Adipocyte (in vitro differentiated cells): ENCODE data around the gene BANF1.

Experiments
- DNase-seq: peaks from one replicate; pipeline ENCODE4 v3.0.0-alpha.2; 2015; ENCODE audit warnings: low read depth
- H3K27me3 ChIP-seq: replicated peaks from 2 replicates; pipeline ENCODE4 v1.7.0; 2013; ENCODE audit warnings: mild to moderate bottlenecking, low read length, moderate library complexity; ENCODE audit not compliant: control insufficient read depth, insufficient read depth
- H3K36me3 ChIP-seq: 2 replicates; pipeline ENCODE4 v1.7.0; 2013; ENCODE audit warnings: low read length, mild to moderate bottlenecking, moderate library complexity; ENCODE audit not compliant: control insufficient read depth, insufficient read depth, severe bottlenecking
- H3K4me1 ChIP-seq: 2 replicates; pipeline ENCODE4 v1.7.0; 2013; ENCODE audit warnings: mild to moderate bottlenecking, low read length, moderate library complexity; ENCODE audit not compliant: control insufficient read depth, insufficient read depth
- H3K4me3 ChIP-seq: 2 replicates; pipeline ENCODE4 v1.7.0; 2013; ENCODE audit warnings: mild to moderate bottlenecking, low read length, moderate library complexity
- H3K9ac ChIP-seq: 2 replicates; pipeline ENCODE4 v1.7.0; 2013; ENCODE audit warnings: mild to moderate bottlenecking, low read length, moderate library complexity
- H3K9me3 ChIP-seq: 2 replicates; pipeline ENCODE4 v1.7.0; 2013; ENCODE audit warnings: mild to moderate bottlenecking, low read length, moderate library complexity; ENCODE audit not compliant: control insufficient read depth

The BANF1 gene

DNA sequence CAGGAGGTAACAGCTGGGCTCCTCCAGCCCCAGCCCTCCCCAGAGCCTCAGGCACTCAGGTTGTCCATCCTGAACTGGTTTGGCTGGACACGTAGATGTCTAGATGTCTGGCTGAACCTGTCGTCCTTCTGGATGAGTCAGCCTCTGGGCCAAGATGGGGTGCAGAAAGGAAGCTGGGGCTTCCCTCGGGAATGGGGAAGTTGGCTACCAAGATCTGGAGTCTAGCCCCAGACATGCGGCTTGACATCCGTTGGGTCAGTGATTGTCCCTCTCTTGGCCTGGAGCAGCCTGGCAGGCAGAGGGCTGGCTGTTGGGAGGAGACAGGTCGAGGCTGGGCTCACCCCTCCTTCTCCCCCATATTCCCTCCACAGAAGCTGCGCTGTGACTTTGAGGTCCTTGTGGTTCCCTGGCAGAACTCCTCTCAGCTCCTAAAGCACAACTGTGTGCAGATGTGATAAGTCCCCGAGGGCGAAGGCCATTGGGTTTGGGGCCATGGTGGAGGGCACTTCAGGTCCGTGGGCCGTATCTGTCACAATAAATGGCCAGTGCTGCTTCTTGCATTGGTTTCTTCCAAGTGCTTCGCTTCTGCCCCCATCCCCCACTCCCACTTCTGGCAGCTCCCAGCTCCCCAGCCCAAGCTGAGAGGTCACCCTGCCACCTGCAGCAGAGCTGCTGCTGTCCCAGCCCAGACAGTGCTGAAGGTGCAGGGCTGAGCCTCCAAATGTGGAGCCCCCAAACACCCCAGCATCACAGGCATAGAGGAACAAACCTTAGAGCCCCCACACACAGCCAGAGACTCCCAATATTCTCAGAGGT lies 10.9 kb downstream of the BANF1 start:
- no peaks in the 10 kb centered on the region for H3K9me3 ChIP-seq
- H3K9ac ChIP-seq: no peak overlapping the region
- H3K27me3 ChIP-seq: peaks cover 4% of the 10 kb centered on the region
- H3K4me1 ChIP-seq: no peaks in the 10 kb centered on the region
- no peaks in the 10 kb centered on the region for H3K36me3 ChIP-seq
- DNase-seq: no peak
- H3K4me3 ChIP-seq: no peak overlapping the region

DNA sequence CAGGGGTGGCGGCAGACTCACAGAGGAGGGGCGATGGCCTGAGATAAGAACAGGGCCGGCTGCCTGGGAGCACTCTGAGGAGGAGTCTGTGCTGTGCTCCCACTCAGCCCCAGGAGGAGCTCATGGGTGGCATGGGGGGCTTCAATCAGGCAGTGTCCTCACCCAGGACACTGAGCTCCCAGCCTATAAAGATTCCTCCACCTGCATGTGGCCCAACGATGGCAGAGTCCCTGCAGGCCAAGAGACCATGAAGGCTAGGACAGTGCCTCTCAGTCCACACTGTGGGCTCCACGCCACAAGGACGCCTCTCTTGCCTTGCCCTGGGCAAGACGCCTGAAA lies 11.4 kb downstream of the BANF1 start:
- peaks cover 4% of the 10 kb centered on the region for H3K27me3 ChIP-seq
- no peaks in the 10 kb centered on the region for H3K36me3 ChIP-seq
- H3K4me3 ChIP-seq: no peak overlapping the region
- H3K9ac ChIP-seq: no peak overlapping the region
- no peaks in the 10 kb centered on the region for H3K4me1 ChIP-seq
- no peak for DNase-seq
- H3K9me3 ChIP-seq: no peaks in the 10 kb centered on the region

DNA sequence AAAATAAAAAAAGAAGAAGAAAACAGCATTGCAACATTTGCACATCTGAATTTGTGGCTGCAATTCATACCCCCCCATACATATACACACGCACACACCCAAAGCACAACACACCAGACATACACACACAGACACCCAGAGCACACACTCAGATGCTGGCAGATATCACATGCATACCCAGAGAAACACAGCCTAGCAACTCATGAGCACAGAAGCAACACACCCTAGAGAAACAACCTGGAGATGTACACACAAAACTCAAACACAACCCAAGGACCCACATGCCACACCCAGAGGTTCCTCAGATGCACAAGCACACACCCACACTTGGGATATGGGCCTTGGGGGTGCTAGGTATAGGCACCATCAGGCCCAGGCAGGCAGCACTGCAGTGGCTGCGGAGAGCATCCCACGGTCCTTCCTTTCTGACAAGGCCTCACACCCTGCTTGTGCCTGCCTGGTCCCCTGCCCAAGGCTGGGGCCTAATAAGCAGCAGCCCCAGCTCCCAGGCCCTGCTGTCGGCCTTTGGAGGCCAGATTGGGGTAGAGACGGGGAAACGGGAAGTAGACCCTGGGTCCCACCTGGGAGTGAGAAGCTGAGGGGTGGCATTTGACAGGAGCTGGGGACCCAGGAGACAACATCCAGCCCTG lies 12.6 kb downstream of the BANF1 start:
- no peaks in the 10 kb centered on the region for H3K36me3 ChIP-seq
- no peaks in the 10 kb centered on the region for H3K9me3 ChIP-seq
- peak; percentile 9 for DNase-seq
- peaks cover 4% of the 10 kb centered on the region for H3K27me3 ChIP-seq
- no peaks in the 10 kb centered on the region for H3K4me1 ChIP-seq
- no peak overlapping the region for H3K4me3 ChIP-seq
- H3K9ac ChIP-seq: no peak overlapping the region

DNA sequence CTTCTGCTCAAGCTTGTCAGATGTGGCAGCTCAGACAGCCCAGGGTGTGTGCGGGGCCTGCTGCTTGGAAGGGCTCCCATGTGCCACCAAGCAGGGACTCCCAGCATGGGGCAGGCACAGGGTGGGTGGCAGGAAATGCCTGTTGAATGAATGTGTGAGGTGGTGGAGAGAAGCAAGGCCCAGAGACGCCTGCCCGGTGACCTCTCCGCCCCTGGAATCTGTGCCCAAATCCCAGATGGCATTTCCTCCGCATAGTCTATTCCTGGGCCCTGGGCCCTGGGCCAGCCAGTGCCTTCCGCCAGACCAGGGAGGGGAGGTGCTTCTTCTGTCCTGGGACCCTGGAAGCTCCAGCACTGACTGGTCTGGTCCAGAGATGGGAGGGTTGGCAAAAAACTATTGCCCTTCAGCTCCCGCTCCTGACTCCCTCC lies 13.2 kb downstream of the BANF1 start:
- DNase-seq: peak; percentile 54
- peaks cover 4% of the 10 kb centered on the region for H3K27me3 ChIP-seq

DNA sequence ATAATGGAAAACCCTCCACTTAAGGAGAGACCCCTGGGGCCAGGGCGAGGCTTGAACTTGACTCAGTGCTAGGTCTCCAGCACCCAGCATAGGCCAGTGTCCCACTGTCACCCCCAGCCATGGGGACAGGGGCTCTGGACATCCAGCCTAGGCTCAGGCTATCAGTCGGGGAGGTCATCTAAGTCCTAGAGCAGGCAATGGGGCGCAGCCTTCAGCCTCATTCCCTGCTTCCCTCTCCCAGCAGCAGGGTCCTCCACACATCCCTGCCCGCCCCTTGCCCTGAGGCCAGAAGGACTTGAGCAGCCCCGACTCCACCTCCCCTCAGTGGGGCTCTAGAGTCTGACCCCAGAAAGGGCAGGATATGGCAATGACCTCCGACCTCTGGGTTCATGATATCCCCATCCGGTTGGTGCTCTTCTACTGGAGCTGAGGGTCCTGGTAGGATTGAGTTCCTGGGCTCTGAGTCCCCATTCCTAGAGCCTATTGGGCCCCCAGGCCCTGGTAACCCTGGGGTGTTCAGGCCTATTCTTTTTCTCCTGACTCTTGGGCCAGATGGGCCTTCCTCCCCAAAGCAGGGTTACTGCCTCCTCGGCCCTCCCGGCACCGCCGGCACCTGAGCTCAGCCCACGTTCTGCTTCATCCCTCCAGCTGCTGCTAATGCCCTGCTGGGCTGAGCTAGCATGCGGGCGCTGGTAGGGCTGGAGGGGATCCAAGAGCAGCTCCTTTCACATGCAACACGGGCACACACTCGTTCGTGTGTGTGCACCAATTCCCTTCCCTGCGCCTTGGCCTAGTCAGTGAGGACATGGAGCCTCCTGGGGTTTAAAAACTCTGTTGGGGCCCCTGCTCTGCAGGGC lies 13.9 kb downstream of the BANF1 start:
- no peak overlapping the region for H3K4me3 ChIP-seq
- H3K4me1 ChIP-seq: peaks cover 2% of the 10 kb centered on the region
- no peaks in the 10 kb centered on the region for H3K9me3 ChIP-seq
- DNase-seq: no peak
- peaks cover 4% of the 10 kb centered on the region for H3K27me3 ChIP-seq
- no peaks in the 10 kb centered on the region for H3K36me3 ChIP-seq
- no peak overlapping the region for H3K9ac ChIP-seq

More for the DNA sequence above, 13.2 kb downstream of the BANF1 start:
- Histone ChIP-seq H3K36me3 (no peaks in the 10 kb centered on the region), H3K4me1 (no peaks in the 10 kb centered on the region), H3K4me3 (no peak overlapping the region), H3K9ac (no peak overlapping the region), H3K9me3 (no peaks in the 10 kb centered on the region)

DNA sequence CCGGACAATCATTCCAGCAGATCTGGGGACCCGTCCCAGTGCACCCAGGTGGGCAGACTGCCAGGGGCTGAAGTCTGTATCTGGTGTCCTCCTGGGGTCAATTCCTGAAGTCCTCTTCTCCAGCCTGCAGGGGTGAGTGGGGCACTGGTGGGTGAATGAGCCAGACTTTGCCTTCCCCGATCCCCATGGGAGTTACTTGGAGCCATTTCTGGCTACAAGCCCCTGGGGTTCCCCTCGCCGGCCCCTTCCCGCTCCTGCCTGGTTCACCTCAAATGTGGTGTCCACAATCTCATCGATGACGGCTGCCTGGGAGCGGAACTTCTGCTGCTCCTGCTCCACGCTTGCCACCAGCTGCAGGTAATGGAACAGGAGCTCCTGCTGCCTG lies 14.5 kb downstream of the BANF1 start:
- H3K9ac ChIP-seq: no peak overlapping the region
- no peak for DNase-seq
- peaks cover 4% of the 10 kb centered on the region for H3K4me1 ChIP-seq
- no peaks in the 10 kb centered on the region for H3K9me3 ChIP-seq
- no peaks in the 10 kb centered on the region for H3K36me3 ChIP-seq
- H3K27me3 ChIP-seq: no peaks in the 10 kb centered on the region
- H3K4me3 ChIP-seq: no peak overlapping the region

DNA sequence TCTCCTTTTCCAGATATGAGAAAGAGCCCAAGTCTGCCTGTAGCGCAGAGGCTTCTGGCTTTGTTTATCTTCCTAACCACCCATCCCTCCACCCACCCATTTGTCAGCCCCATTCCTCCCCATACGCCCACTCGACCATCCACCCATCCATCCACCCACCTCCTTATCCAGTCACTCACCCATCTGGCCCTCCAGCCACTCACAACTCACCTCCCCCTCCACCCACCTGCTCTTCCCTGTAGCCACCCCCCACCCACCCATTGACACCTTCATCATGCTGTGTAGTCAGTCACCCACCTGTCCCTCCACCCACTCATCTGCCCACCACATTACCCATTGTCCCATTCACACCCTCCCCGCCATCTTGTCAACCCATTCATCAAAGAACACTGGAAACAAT lies 15.0 kb downstream of the BANF1 start:
- Histone ChIP-seq H3K36me3 (no peaks in the 10 kb centered on the region), H3K9me3 (no peaks in the 10 kb centered on the region), H3K4me1 (peaks cover 4% of the 10 kb centered on the region), H3K9ac (no peak overlapping the region), H3K27me3 (no peaks in the 10 kb centered on the region), H3K4me3 (no peak overlapping the region)
- no peak for DNase-seq

DNA sequence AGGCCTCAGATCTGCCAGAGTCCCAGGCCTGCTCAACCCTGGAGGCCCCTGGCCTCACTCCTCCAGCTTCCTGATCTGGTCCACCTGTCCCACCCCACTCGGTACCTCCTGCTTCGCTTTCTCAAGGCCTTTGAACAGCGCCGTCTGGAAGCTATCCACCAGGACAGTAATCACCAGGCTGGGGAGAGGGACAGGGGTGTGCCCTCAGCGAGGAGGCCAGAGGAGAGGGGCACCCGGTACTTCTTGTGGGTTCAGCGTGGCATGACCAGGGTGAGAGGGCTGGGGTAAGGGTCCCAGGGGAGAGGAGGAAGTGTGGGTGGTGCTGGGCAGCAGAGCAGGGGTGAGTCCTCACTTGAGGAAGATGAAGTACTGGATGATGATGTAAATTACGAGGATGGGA lies 17.9 kb downstream of the BANF1 start:
- peaks cover 7% of the 10 kb centered on the region for H3K4me1 ChIP-seq
- no peaks in the 10 kb centered on the region for H3K36me3 ChIP-seq
- no peak overlapping the region for H3K9ac ChIP-seq
- peaks cover 4% of the 10 kb centered on the region for H3K27me3 ChIP-seq
- H3K4me3 ChIP-seq: no peak overlapping the region
- no peak for DNase-seq
- no peaks in the 10 kb centered on the region for H3K9me3 ChIP-seq

DNA sequence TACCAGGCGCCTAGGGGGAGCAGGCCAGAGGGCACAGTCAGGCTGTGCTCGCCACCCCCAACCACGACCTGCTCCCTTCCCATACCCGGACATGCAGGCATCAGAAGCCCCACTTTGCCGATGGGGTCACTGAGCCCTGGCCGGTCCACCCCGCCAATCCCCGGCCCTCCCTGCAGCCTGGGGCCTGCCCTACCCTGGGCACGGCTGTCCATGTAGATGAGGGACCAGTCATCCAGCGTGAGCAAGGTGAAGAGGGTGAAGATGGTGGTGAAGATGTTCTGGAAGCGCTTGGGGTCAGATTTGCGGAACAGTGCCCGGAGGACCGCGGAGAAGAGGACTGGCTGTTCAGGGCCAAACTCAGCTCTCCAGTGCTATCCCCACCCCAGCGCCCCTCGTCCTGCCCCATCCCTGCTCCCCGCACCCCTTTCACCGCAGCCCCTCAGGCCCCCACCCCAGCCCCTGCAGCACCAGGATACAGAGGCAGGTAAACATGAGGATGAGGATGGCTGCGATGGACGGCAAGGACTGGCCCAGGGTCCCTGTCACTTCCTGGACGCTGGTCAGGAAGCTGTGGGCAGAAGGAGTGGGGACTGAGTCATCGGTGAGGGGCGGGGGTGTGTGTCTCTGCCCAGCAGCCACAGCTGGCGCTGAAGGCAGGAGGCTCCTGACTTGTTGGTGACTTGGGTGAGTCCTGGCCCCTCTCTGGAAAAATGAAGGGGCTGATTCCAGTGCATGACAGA lies 18.5 kb downstream of the BANF1 start:
- peak; percentile 70 for DNase-seq
- Histone ChIP-seq H3K4me1 (peaks cover 7% of the 10 kb centered on the region), H3K9me3 (no peaks in the 10 kb centered on the region), H3K9ac (no peak overlapping the region), H3K36me3 (no peaks in the 10 kb centered on the region), H3K4me3 (no peak overlapping the region), H3K27me3 (peaks cover 4% of the 10 kb centered on the region)

DNA sequence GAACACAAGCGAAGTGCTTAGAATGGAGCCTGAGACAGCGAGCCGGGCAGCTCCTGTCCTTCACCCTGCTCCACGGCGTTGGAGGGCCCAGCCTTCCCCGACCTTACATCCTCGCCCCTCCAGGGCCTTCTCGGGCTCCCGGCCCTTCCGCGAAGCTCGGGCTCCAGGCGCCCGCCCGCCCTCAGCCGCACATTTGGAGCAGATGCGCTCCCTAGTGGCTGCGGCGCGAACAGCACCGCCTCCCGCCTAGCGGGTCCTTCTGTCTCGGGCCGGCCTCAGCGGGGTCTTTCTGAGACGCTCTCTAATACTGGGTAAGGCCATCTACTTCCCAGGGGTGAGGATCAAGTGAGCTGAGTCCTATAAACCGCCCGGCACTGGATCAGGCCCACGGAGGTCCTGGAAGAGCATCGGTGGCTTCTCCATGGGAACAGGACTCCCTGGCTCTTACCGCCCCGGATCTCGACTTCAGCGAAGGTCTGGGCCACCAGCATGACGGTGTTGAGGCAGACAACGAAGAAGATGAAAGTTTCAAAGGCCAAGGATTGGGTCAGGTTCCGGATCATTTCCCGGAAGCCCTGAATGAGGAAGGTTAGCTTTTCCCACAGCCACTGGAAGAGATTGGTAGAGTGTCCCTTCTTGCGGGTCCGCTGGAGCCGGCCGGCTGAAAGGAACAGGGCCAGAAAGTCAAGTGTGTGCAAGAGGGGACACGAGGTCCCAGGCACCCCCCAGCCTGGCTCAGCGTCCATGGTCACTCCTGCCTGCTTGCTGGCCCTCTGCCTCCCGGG lies 20.3 kb downstream of the BANF1 start:
- DNase-seq: peak; percentile 88
- Histone ChIP-seq H3K36me3 (no peaks in the 10 kb centered on the region), H3K27me3 (peaks cover 4% of the 10 kb centered on the region), H3K9me3 (no peaks in the 10 kb centered on the region), H3K9ac (peak overlapping the region; percentile 77), H3K4me3 (peak overlapping the region; percentile 40), H3K4me1 (peaks cover 7% of the 10 kb centered on the region)
